Measurements from ENCODE around the gene TP53RK.

TP53RK gene

GRCh38 chr20:46674253-46675083 is 14.8 kb downstream of the TP53RK start:
- H3K4me3 ChIP-seq (ENCODE audit: low read length) = no peak overlapping the region
- no peak for DNase-seq (ENCODE audit: low read depth)
- TF ChIP-seq, protein P1, sequence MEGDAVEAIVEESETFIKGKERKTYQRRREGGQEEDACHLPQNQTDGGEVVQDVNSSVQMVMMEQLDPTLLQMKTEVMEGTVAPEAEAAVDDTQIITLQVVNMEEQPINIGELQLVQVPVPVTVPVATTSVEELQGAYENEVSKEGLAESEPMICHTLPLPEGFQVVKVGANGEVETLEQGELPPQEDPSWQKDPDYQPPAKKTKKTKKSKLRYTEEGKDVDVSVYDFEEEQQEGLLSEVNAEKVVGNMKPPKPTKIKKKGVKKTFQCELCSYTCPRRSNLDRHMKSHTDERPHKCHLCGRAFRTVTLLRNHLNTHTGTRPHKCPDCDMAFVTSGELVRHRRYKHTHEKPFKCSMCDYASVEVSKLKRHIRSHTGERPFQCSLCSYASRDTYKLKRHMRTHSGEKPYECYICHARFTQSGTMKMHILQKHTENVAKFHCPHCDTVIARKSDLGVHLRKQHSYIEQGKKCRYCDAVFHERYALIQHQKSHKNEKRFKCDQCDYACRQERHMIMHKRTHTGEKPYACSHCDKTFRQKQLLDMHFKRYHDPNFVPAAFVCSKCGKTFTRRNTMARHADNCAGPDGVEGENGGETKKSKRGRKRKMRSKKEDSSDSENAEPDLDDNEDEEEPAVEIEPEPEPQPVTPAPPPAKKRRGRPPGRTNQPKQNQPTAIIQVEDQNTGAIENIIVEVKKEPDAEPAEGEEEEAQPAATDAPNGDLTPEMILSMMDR (conservative IDR thresholded peaks at IDR 0.05; ENCODE audit: low read length) = no peak

GRCh38 chr20:46673394-46674252 is 15.6 kb downstream of the TP53RK start:
- no peak overlapping the region for H3K4me3 ChIP-seq (ENCODE audit: low read length)
- TF ChIP-seq, protein P1 (conservative IDR thresholded peaks at IDR 0.05; ENCODE audit: low read length) = no peak
- no peak for DNase-seq (ENCODE audit: low read depth)

DNA sequence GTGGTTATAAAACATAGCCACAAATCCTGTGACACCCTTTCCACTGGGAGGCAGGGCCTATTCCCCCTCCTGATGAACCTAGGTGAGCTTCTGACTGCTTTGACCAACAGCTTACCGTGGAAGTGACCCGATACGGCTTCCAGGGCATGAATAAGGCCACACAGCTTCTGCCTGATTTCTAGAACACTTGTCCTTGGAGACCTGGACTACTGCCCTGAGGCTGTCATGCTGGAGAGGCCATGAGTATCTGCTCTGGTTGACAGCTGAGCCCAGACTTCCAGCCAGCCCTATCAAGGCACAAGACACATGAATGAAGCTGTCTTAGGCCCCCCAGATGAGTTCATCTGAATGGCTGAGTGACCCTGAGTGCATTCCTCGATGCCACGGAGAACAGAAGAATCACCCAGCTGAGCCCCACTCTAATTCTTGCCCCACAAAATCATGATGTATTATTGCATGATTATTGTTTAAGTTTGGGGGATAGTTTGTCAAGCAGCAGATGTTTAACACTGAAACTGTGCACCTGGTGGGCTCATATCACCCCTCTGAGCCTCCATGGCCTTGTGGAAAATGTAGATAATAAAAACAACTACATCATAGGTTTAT is 16.6 kb downstream of the TP53RK start:
- DNase-seq (ENCODE audit: low read depth) = no peak
- TF ChIP-seq, protein P1 (conservative IDR thresholded peaks at IDR 0.05; ENCODE audit: low read length) = no peak
- no peak overlapping the region for H3K4me3 ChIP-seq (ENCODE audit: low read length)

DNA sequence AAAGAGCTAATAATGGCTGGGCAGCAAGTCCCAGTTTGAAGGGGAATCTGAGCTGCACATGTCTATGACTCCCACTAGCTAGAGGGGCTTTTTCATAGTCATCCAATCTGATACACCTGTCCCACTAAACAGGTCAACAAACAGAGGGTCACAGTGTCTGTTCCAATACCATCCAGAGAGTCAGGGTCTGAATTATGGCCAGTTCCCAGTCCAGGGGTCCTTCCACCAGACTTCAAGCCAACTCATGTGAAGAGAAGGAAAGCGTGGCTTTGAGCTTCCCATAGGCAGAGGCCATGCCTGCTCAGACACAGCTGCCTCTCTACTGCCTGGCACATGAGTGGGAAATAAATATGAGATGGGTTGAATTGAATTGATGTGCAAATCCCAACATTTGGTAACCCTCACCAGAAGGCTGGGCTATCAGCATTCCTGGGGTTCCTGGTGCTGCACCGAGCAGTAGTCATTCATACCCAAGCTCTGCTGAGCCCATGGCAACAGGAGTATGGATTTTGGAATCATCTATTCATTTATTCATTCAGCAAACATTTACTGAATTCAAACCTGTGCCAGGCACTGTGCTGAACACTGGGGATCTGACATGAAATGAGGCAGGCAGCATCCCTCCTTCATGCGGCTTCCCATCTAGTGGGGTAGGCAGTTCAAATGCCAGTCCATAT is 17.2 kb downstream of the TP53RK start:
- TF ChIP-seq, protein P1 (conservative IDR thresholded peaks at IDR 0.05; ENCODE audit: low read length) = no peak
- DNase-seq (ENCODE audit: low read depth) = no peak
- H3K4me3 ChIP-seq (ENCODE audit: low read length) = no peak overlapping the region

DNA sequence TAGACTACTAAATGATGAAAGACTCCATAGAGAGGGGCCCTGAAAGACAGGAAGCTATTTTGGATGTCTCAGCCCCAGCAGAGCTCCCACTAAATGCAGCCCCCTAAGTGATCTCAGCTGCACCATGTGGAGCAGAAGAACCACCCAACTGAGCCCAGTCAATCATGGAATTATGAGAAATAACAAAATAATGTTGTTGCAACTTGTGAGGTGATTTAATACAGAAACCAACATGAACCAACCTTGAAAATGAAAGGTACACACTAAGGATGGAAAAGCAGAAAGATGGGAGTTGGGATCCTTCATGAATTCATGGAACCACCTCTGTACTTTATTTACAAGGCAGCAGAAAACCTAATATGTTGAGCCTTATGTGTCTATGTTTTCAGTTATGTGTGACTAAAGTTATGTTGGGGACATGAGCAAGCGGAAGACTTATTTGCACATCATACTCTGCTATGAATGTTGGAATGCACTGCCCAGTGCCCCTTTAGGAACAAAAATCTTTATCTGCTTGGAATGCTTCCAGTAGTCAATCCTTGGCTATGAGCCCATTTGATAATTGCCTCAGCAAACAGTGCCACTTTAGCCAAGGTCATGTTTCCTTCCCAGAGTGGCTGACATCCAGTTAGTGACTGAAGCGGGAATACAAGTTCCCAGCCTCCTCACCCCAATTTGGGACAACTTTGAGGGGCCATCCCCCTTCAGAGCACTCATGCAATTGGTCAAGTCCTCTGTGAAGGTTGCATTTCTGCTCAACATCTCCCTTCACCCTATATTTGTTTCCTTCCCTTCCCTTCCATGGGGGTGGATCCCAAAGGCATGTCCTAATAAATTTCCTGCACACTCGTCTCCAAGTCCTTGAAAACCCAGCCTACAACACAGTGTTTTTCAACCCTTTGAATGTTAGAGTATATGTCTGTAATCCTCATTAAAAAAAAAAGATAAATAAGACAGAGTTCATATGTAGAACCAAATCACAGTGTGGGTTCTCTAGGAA is 18.4 kb downstream of the TP53RK start:
- H3K4me3 ChIP-seq (ENCODE audit: low read length) = no peak overlapping the region
- no peak for DNase-seq (ENCODE audit: low read depth)
- TF ChIP-seq, protein P1 (conservative IDR thresholded peaks at IDR 0.05; ENCODE audit: low read length) = no peak

DNA sequence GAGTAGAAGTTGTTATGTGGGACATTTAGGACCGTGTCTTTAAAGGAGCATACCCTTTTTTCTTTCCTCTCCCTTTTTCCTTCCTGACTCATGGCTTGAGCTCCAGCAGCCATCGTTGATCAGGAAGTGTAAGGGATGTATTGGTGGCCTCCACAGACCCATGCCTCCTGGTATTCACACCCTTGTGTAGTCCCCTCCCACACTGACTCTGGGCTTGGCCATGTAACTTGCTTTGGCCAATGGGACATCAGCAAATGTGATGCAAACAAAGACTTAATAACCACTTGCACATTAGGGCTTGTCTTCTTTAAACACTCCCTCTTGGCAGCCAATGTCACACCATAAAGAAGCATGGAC is 19.0 kb downstream of the TP53RK start:
- TF ChIP-seq, protein P1 (conservative IDR thresholded peaks at IDR 0.05; ENCODE audit: low read length) = no peak
- no peak overlapping the region for H3K4me3 ChIP-seq (ENCODE audit: low read length)
- no peak for DNase-seq (ENCODE audit: low read depth)
